ENCODE data around the gene PPIL1. TPM values are rescaled to one million over a fixed set of nuclear protein-coding genes. Genes with fewer than 3 reads are reported as not detected.

PPIL1 gene
- total RNA-seq, 1 donor from 2014 or later, result 33.4 TPM

GRCh38 chr6:36858407-36858981 lies 16.1 kb downstream of the PPIL1 start:
- Mint-ChIP-seq H3K4me3 (ENCODE audit: unreplicated experiment) (no peak overlapping the region), H3K9me3 (ENCODE audit: unreplicated experiment) (no peaks in the 10 kb centered on the region), H3K4me1 (ENCODE audit: unreplicated experiment) (peaks cover 18% of the 10 kb centered on the region)

GRCh38 chr6:36857325-36857724 lies 17.3 kb downstream of the PPIL1 start:
- no peak for DNase-seq (ENCODE audit: low spot score)
- Mint-ChIP-seq H3K9me3 (ENCODE audit: unreplicated experiment) (no peaks in the 10 kb centered on the region), H3K36me3 (ENCODE audit: low read depth, unreplicated experiment) (peaks cover 22% of the 10 kb centered on the region), H3K4me3 (ENCODE audit: unreplicated experiment) (peak overlapping the region; percentile 73), H3K4me1 (ENCODE audit: unreplicated experiment) (peaks cover 11% of the 10 kb centered on the region), H3K27me3 (ENCODE audit: unreplicated experiment) (no peaks in the 10 kb centered on the region), H3K27ac (ENCODE audit: unreplicated experiment) (no peak overlapping the region)
- TF ChIP-seq, protein P1, sequence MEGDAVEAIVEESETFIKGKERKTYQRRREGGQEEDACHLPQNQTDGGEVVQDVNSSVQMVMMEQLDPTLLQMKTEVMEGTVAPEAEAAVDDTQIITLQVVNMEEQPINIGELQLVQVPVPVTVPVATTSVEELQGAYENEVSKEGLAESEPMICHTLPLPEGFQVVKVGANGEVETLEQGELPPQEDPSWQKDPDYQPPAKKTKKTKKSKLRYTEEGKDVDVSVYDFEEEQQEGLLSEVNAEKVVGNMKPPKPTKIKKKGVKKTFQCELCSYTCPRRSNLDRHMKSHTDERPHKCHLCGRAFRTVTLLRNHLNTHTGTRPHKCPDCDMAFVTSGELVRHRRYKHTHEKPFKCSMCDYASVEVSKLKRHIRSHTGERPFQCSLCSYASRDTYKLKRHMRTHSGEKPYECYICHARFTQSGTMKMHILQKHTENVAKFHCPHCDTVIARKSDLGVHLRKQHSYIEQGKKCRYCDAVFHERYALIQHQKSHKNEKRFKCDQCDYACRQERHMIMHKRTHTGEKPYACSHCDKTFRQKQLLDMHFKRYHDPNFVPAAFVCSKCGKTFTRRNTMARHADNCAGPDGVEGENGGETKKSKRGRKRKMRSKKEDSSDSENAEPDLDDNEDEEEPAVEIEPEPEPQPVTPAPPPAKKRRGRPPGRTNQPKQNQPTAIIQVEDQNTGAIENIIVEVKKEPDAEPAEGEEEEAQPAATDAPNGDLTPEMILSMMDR (IDR thresholded peaks at IDR 0.05; ENCODE audit: unreplicated experiment), result no peak

More at GRCh38 chr6:36858407-36858981, 16.1 kb downstream of the PPIL1 start:
- H3K27ac Mint-ChIP-seq (ENCODE audit: unreplicated experiment), result peak overlapping the region; percentile 1
- H3K27me3 Mint-ChIP-seq (ENCODE audit: unreplicated experiment), result no peaks in the 10 kb centered on the region
- peaks cover 23% of the 10 kb centered on the region for H3K36me3 Mint-ChIP-seq (ENCODE audit: low read depth, unreplicated experiment)
- TF ChIP-seq, protein P1 (IDR thresholded peaks at IDR 0.05; ENCODE audit: unreplicated experiment), result no peak
- DNase-seq (ENCODE audit: low spot score), result no peak

DNA sequence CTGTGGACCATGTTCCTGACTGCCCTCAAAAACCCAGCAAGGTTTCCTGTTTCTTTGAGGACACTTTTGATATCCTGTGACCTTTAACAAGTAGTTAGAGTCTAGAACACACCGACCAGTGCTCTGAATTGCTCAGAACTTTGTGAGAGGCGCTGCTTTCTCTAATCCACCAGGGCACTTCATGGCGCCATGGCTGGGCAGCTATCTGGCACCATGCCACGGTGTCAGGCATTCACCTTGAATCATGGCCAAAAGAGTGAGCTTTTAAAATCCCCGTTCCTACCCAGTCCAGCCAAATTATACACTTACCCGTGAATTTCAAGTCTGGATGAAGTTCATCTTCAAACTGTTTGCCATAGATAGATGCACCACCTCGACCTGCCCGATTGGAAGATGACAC lies 18.3 kb downstream of the PPIL1 start:
- TF ChIP-seq, protein P1 (IDR thresholded peaks at IDR 0.05; ENCODE audit: unreplicated experiment), result no peak
- Mint-ChIP-seq H3K27me3 (ENCODE audit: unreplicated experiment) (peaks cover 2% of the 10 kb centered on the region), H3K4me1 (ENCODE audit: unreplicated experiment) (peaks cover 14% of the 10 kb centered on the region), H3K27ac (ENCODE audit: unreplicated experiment) (no peak overlapping the region), H3K4me3 (ENCODE audit: unreplicated experiment) (peak overlapping the region; percentile 49), H3K9me3 (ENCODE audit: unreplicated experiment) (no peaks in the 10 kb centered on the region), H3K36me3 (ENCODE audit: low read depth, unreplicated experiment) (peaks cover 26% of the 10 kb centered on the region)
- DNase-seq (ENCODE audit: low spot score), result no peak

GRCh38 chr6:36855750-36856149 lies 18.9 kb downstream of the PPIL1 start:
- TF ChIP-seq, protein P1 (IDR thresholded peaks at IDR 0.05; ENCODE audit: unreplicated experiment), result no peak
- H3K27ac Mint-ChIP-seq (ENCODE audit: unreplicated experiment), result no peak overlapping the region
- H3K4me3 Mint-ChIP-seq (ENCODE audit: unreplicated experiment), result peak overlapping the region; percentile 49
- H3K4me1 Mint-ChIP-seq (ENCODE audit: unreplicated experiment), result peaks cover 14% of the 10 kb centered on the region
- no peaks in the 10 kb centered on the region for H3K9me3 Mint-ChIP-seq (ENCODE audit: unreplicated experiment)
- H3K36me3 Mint-ChIP-seq (ENCODE audit: low read depth, unreplicated experiment), result peaks cover 26% of the 10 kb centered on the region
- H3K27me3 Mint-ChIP-seq (ENCODE audit: unreplicated experiment), result peaks cover 2% of the 10 kb centered on the region
- DNase-seq (ENCODE audit: low spot score), result no peak

DNA sequence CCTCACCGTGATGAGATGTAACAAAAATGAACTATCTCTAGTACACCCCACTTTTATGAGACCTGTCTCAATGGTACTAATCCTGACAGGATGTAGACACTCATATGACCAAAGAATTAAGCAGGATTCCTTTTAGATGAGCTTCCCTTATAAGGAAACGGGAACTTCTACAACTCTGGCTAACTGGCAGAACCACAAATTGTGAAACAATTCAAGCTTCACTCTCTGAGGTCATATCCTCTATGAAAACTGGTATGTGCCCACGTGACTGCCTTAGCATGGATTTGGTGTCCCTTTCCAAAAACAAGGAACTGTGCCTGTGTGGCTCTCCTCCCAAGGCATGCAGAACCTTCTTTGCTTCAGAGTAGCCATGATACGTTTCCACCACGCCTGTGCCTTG lies 21.3 kb downstream of the PPIL1 start:
- Mint-ChIP-seq H3K36me3 (ENCODE audit: low read depth, unreplicated experiment) (peaks cover 26% of the 10 kb centered on the region), H3K4me1 (ENCODE audit: unreplicated experiment) (peaks cover 25% of the 10 kb centered on the region), H3K27ac (ENCODE audit: unreplicated experiment) (peak overlapping the region; percentile 2), H3K9me3 (ENCODE audit: unreplicated experiment) (no peaks in the 10 kb centered on the region), H3K4me3 (ENCODE audit: unreplicated experiment) (peak overlapping the region; percentile 6), H3K27me3 (ENCODE audit: unreplicated experiment) (peaks cover 2% of the 10 kb centered on the region)
- TF ChIP-seq, protein P1 (IDR thresholded peaks at IDR 0.05; ENCODE audit: unreplicated experiment), result no peak
- DNase-seq (ENCODE audit: low spot score), result no peak

Data from endothelial cell (in vitro differentiated cells).